ENCODE results near the gene CMTM7. TPM values are rescaled to one million over a fixed set of nuclear protein-coding genes. Genes with fewer than 3 reads are reported as not detected.

Gene CMTM7
- total RNA-seq, 4 donors from 2014 or later: 9.8 to 12.3 (median 11.4) TPM

- DNase-seq (ENCODE audit: low spot score in 2 of 2): no peak
- TF ChIP-seq POLR2A (IDR thresholded peaks at IDR 0.05): no peak
- no peak for TF ChIP-seq CTCF (IDR thresholded peaks at IDR 0.05)
- intact Hi-C loops (cut with DNase I; ENCODE audit: low total_unique reads): no loop called here
- WGBS, 2 donors: 89 to 94% methylated on average over 4 of the region's 4 CpGs
- no peak overlapping the region for H3K4me3 ChIP-seq (ENCODE audit: low read depth, poor library complexity, severe bottlenecking)
Observed at GRCh38 chr3:32452009-32452408, 60.4 kb downstream of the CMTM7 start.

GRCh38 chr3:32453346-32453745 lies 61.7 kb downstream of the CMTM7 start:
- no peak for DNase-seq (ENCODE audit: low spot score in 2 of 2)
- H3K4me3 ChIP-seq (ENCODE audit: low read depth, poor library complexity, severe bottlenecking): no peak overlapping the region
- intact Hi-C loops (cut with DNase I; ENCODE audit: low total_unique reads): no loop called here
- 95 to 96% methylated on average over 5 of the region's 5 CpGs for WGBS, 2 donors
- no peak for TF ChIP-seq POLR2A (IDR thresholded peaks at IDR 0.05)
- TF ChIP-seq CTCF (IDR thresholded peaks at IDR 0.05): no peak

- intact Hi-C loops (cut with DNase I; ENCODE audit: low total_unique reads): no loop called here
- 81 to 90% methylated on average over 6 of the region's 6 CpGs for WGBS, 2 donors
- TF ChIP-seq POLR2A (IDR thresholded peaks at IDR 0.05) (no peak), CTCF (IDR thresholded peaks at IDR 0.05) (no peak)
- no peak for DNase-seq (ENCODE audit: low spot score in 2 of 2)
- H3K4me3 ChIP-seq (ENCODE audit: low read depth, poor library complexity, severe bottlenecking): no peak overlapping the region
Observed at GRCh38 chr3:32454111-32454510, 62.5 kb downstream of the CMTM7 start.

- no peak for TF ChIP-seq CTCF (IDR thresholded peaks at IDR 0.05)
- TF ChIP-seq POLR2A (IDR thresholded peaks at IDR 0.05): no peak
- DNase-seq (ENCODE audit: low spot score in 2 of 2): no peak
- intact Hi-C loops (cut with DNase I; ENCODE audit: low total_unique reads): no loop called here
- H3K4me3 ChIP-seq (ENCODE audit: low read depth, poor library complexity, severe bottlenecking): no peak overlapping the region
- 91 to 92% methylated on average over 15 of the region's 15 CpGs for WGBS, 2 donors
Observed at GRCh38 chr3:32454731-32455608, 63.3 kb downstream of the CMTM7 start.

- TF ChIP-seq POLR2A (IDR thresholded peaks at IDR 0.05) (no peak), CTCF (IDR thresholded peaks at IDR 0.05) (no peak)
- H3K4me3 ChIP-seq (ENCODE audit: low read depth, poor library complexity, severe bottlenecking): no peak overlapping the region
- DNase-seq (ENCODE audit: low spot score in 2 of 2): no peak
- intact Hi-C loops (cut with DNase I; ENCODE audit: low total_unique reads): no loop called here
- 87 to 92% methylated on average over 15 of the region's 15 CpGs for WGBS, 2 donors
Observed at GRCh38 chr3:32455609-32456428, 64.2 kb downstream of the CMTM7 start.
